Renal cortical epithelial cell (primary cell): ENCODE results near the gene ANKRD1. TPM values are rescaled to one million over a fixed set of nuclear protein-coding genes. Genes with fewer than 3 reads are reported as not detected.
"Not testable (repeated sequence)": the region's sequence is repeated elsewhere in the genome, so short reads cannot be mapped to it uniquely, and the experiment has no call there.

Source experiments
- DNase-seq: peaks from one replicate; pipeline ENCODE4 v3.0.0-alpha.2; 2011; ENCODE audit warnings: low read depth
- total RNA-seq: library from RNA; depleted of rRNA; stranded (reverse); fragments of >200 nt; gene quantifications from 2 replicates; pipeline ENCODE4 v1.2.3, GENCODE V29; 2014

ANKRD1 gene
- total RNA-seq, 1 donor from 2014 or later: 12.6 TPM

DNA sequence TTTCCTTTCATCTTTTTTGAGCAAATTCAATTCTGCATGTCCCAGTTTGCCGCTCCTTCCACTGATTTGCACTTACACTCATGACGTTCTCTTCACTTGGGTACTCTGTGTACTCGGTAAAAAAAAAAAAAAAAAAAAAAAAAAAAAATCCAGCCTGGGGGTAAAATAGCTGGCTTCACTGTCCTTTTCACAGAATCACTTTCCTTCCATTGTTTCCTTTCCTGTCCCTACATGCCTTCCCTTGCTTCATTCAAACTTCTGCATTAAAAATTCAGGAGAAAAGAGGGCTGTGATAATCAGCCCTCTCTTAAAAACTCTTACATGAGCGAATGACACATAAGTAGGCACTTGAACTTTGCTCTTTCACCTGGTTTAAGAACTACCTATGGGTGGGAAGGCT lies 8.7 kb downstream of the ANKRD1 start:
- no peak for DNase-seq

DNA sequence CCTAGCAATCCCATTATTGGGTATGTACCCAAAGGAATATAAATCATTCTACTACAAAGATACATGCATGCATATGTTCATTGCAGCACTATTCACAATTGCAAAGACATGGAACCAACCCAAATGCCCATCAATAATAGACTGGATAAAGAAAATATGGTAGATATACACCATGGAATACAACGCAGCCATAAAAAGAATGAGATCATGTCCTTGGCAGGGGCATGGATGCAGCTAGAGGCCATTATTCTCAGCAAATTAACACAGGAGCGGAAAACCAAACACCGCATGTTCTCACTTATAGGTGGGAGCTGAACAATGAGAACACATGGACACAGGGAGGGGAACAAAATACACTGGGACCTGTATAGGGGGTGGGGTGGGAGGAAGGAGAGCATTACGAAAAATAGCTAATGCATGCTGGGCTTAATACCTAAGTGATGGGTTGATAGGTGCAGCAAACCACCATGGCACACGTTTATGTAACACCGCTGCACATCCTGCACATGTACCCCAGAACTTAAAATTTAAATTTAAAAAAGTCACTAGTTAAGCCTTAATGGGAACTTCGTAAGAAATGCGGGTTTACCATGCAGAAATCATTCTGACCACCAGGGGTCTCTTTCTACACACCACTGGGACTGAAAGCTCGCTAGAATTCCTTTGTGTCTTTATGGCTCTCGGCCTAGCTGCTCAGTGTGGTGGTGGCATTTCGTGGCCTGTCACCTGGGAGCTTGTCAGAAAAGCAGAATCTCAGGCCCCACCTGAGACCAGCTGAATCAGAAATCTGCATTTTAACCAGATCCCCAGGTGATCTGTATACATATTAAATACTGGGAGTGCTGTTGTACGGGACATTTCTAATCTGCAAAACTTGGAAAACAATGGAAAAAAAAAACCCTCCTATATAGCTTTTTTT lies 9.5 kb downstream of the ANKRD1 start:
- peak; percentile 76 for DNase-seq

DNA sequence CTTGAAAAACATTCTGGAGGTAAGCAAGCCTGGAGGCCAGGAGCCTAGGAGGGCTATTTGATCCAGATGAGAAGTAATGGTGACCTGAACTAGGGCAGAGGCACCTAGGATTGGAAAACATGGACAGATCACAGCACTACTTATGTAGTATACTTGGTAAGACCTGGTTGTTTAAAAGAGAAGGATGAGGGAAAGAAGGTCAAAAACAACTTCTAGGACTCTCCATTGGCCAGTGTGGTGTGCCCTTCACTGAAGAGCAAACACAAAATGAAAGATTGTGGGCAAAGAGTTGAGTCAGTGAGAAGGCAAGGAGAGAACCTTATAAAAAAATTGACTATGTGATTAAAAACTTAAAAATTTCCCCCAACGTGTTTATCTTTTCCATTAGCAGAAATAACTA lies 14.3 kb downstream of the ANKRD1 start:
- no peak for DNase-seq

DNA sequence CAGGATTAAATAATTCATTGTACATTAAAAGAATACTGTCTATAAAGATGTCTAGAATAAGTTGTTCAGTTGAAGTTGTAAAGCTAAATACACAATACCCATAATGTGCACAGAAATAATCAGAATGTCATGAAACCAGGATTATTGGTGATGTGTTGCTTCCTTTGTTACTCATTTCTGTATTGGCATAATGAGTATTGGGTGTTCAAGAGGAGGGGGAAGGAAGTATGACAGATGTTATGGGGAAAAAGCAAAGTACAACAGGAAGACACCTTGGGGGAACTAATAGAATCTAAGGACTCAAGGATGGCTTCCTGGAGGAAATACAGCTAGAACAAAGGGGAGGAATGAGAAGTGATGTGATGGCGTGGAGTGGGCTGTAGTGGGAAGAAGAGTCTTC lies 15.0 kb downstream of the ANKRD1 start:
- DNase-seq: no peak

DNA sequence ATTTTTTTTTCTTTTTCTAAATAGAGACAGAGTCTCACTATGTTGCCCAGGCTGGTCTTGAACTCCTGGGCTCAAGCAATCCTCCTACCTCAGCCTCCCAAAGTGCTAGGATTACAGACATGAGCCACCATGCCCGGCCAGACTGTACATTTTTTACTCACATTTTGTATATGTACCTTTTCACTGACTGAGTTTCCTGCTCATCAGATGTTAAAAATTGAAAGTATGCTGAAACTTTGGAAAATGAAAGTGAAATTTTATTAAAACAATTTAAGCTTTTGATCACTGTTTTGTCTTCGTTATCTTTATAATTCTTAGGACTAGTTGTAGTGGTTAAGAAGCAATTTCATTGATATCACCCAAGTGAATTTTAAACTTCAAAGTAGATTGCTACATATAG lies 24.0 kb downstream of the ANKRD1 start:
- not testable (repeated sequence) for DNase-seq

DNA sequence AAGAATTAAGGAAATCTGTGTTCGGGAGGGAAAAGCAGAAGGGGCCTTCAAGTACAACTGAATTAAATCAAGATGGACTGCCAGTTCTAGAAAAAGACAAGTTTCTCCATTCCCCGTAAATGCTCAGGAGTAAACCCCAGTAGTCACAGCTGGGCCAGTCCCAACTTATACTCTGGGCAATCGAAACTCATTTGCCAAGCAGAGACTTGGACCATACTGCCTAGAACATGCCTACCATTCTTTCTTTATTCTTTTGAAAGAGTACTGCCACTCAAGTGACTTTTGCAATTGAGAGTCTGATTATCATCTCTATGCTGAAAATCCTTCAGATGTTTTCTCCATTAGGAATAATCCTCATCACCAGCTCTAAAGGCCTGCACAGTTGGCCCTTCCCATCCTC lies 27.7 kb downstream of the ANKRD1 start:
- no peak for DNase-seq

DNA sequence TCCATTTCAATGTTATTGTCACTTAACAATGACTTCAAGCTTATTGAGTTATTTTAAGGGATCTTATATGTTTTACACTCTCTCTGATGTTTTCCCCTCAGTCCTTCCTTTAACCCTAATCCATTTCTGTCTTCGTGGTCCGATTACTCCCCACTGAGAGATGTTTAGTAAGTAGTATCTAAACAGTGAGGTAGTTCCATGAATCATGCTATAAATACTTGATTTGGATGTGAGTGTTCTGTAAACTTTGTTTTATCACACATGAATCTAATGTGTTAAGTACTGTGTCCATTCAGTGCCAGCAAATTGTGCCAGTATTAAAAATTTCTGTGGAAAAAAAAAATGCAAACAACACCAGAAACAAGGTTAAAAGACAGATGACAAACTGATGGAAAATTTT lies 30.5 kb downstream of the ANKRD1 start:
- DNase-seq: no peak

DNA sequence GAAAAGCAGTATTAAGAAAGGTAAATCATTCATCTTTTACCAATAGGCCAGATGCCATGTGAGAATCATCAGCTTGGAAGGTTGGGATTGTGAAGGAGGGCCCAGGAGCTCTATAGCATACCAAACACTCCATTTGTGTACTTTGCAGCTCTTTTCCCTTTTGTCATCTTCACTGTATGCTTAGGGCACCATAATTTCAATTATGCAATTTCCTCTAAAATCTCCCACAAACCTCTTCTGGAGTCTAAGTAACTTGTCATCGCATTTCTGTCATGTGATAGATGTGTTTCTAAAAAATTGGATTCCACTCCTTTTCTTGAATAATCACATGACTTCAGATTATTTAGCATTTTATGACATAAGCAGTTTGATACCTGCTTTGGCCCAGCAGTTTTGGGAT lies 31.3 kb downstream of the ANKRD1 start:
- DNase-seq: no peak

DNA sequence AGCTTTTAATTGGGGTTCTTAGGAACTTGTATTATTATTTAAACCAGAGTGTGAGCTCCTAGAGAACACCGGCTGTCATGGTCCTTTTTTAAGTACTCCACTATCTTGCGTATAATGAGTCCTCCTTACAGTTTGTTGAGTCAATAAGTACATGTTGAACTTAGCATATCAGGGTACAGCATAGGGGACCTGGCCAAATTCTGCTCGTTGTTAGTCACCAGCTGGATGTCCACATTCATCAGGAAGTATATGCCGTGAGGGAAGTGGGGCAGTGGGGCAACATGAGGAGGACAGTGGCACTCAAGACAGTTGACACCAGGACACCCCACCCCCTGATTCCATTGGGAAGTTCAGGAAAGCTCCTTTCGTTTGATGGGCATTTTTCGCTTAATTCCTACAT lies 32.5 kb downstream of the ANKRD1 start:
- no peak for DNase-seq

DNA sequence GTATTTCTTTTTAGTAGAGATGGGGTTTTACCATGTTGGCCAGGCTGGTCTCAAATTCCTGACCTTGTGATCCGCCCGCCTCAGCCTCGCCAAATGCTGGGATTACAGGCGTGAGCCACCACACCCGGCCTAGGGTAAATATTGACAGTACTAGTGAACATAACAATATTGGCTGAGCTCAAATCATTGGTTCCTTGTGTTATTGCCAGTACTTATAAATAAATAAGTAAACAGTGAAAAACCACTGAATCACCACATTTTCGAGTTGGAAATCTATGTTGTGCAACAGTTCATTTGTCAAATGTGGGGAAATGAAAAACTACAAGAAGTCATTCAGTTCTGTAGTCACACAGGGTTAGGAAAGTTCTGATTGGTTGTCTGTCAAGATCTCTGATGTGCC lies 33.3 kb downstream of the ANKRD1 start:
- DNase-seq: no peak

DNA sequence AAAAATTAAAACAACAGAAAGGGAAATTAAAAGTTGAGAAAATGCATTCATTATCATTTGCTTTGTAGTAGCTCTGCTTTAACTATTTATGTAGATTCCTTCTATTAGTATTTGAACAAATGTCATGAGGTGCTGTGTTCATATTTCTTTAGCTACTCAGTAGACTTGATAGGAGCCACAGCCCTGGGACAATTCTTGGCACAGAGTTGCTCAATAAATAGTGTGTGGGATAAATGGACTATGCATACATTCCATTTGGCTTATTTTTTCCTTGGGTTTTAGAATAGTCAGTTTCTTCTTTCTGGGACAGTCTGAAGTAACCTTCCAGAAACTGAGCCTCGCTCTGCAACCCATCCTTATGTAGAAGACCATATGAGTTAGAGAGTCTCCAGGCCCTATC lies 35.7 kb downstream of the ANKRD1 start:
- no peak for DNase-seq

DNA sequence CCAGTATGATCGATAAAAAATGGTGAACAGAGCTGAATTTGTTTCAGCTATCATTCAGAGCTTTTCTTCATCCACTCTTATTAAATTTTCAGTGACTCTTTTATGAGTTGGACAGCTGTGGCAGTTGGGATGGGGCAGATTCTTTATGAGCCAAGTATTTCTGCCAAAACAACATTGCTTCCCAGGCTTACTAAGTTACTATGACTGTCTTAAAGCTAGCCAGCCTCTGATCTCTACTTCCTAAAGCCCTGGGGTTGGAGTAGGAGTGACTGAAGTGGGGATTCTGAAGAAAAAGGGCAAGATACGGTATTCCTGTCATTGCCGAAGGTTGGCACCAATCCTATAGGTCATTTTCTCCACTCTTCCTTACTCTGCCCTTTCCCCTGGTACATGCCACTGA lies 36.5 kb downstream of the ANKRD1 start:
- DNase-seq: no peak

DNA sequence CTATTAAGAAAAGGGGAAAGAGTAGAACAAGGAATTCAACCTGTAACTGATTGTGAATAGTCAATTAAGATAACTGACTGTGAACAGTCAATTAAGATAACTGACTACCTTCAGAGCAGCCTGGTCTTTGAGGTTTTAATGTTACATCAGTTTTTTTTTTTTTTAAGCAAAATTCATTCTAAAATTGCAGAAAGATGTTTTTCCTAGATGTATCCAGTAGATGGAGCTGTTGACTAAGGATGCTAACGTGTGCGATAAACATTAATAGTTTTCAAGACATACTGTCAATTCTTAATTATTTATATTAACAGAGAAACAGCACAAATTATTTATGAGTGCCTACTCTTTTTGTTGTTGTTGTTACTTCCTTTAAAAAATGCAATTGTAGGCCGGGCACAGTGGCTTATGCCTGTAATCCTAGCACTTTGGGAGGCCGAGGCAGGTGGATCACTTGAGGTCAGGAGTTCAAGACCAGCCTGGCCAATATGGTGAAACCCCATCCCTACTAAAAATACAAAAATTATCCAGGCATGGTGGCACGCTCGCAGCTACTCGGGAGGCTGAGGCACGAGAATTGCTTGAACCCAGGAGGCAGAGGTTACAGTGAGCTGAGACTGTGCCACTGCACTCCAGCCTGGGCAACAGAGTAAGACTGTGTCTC lies 40.7 kb downstream of the ANKRD1 start:
- peak; percentile 47 for DNase-seq

DNA sequence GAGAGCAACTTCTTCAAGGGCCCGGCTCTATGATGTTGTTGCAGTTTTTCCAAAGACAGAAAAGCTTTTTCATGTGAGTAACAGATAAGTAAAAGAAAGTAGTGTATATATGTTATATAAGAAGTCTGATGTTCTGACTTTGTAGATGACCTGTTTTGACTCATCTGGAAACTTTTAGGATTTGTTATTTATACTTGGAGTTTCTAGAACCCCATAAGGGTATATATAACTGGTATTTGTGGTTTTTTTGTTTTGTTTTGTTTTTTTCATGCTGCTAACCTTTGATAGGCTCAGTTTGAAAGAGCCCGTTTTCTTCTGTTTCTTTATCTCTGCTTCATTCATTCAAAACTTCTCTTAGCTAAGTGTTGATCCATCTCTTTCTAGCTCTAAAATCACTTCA lies 41.8 kb downstream of the ANKRD1 start:
- no peak for DNase-seq

DNA sequence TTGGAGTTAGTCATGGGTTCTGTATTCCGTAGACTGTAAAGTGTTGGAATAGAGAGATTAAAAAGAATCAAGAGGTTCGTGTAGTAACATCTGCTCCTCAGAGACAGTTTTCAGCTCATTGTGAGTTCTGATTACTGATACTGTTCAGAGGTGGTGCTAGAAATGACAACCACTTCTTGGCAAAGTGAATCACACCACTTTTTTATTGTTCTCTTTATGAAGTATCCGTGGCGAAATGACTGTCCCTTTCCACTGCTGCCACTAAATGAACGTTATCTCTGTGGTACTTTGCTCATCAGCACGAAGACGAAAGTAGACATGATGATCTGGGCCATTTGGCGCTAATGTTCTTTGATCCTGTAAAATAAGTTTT lies 48.3 kb downstream of the ANKRD1 start:
- DNase-seq: no peak

DNA sequence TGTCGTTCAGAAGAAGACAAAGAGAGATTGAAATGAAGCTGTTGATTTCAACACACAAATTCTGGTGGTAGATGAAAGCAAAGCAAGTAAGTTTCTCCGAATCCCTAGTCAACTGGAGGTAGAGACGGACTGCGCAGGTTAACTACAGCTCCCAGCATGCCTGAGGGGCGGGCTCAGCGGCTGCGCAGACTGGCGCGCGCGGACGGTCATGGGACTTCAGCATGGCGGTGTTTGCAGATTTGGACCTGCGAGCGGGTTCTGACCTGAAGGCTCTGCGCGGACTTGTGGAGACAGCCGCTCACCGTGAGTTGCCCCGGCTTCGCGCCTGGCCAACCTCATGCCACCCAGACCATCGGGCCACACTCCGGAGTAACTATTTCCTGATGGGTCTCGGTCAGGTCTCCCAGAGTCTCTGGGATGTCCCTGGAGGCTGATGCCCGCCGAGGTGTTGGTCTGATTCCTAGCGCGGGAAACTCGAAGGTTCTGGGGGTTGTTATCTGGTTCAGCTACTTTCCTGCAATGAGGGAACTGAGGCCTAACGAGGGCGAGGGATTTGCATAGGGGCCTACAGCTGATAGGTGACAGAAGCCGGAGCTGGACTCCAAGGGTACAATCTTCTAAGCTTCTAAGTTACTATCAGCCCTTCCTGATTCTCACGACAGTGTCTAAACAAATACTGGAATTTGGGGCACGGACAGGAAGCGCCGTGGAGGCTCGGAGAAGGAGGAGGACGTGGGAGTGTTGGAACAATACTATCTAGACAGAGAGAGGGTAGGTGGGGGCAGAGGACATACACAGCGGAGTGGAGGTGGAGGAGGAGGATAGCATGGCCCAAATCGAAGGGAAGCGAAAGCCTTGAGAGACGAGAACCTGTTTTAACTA lies 48.9 kb downstream of the ANKRD1 start, which contains the start of gene RPP30:
TSS of gene RPP30 (plus strand) at position 209 of the 882 bp plus-strand sequence. CDS start at position 222, 13 bp downstream.
- DNase-seq: peak; percentile 70

DNA sequence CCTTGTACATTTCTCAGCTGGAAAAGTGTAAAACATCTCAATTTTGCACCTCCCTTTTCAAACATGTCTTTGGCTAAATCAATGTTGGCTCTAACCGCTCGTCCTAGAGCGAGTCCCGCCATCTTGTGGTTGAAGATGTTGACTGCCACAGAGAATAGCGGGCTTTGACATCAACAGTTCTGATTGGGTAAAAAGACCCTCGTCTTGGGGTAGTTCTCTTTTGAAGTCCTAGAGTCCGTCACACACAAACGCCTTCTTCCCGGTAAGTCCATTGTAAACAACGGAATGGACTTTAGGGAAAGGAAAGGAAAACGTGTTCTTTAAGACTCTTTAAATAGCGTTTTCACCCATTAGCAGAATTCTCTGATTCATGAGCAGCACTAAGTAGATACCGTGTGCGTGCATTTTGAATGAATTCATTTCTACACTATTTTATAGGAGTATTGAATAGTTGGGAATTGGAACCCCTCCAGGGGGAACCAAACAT lies 49.6 kb downstream of the ANKRD1 start:
- DNase-seq: peak; percentile 76

DNA sequence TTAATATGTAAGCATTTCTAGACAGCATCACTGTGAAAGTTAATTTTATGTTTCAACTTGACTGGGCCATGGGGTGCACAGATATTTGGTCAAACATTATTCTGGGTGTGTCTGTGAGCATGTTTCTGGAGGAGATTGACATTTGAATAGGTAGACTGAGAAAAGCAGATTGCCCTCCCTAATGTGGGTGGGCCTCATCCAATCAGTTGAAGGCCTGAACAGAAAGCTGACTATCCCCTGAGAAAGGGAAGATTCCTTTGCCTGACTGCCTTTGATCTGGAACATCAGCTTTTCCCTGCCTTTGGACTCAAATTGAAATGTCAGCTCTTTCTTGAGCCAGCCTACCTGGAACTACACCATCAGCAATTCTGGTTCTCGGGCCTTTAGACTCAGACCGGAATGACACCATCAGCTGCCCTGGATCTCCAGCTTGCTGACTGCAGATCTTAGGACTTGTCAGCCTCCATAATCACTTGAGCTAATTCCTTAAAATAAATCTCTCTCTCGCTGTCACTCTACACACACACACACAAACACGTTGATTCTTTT lies 54.8 kb downstream of the ANKRD1 start:
- DNase-seq: no peak

DNA sequence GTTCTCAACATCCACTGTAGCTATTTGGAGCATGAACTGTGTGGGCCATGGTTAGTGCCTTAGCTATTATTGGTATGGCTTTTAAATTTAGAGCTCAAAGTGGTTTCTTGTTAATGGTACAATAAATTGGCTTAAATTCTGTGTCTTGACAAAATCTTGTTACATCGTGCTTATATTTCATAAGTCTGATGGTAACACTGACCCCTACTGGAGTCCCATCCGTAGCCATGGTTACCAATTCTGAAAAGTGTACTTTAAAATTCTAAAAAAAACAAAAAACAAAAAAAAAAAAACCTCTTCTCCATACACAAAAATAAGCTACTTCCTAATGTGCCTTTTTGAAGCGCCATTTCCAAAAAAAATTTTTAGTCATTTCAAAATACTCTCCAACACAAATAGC lies 55.5 kb downstream of the ANKRD1 start:
- no peak for DNase-seq

DNA sequence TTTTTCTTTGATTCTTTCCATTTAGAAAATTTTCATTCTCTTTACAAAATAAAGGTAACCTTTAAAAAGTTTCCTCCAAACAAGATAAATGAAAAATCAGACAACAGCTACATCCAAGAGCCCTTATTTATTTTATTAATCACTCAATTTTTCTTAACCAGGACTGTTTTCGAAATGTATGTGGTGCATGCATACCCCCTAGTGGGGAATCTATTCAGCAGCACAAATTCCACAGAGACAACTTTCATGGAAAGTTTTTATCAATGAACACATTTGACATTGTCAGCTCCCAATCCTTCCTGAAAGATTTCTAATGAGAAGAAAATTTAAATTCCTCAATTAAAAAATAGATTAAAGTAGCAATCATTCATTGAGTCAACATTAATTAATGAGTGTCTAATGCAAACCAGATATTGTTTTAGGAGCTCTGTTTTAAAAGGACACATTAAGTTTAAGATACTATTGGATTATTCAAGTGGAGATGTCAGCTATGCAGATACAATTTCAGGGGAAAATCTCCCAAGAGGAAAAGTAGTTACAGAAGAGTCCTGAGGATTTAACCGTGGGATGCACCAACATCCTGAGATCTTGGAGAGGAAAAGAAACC lies 57.9 kb downstream of the ANKRD1 start:
- DNase-seq: peak; percentile 25
